NT2/D1 (cell line): ENCODE data around the gene CCR6.
"Not testable (repeated sequence)": the region's sequence is repeated elsewhere in the genome, so short reads cannot be mapped to it uniquely, and the experiment has no call there.

Experiments used
- SUZ12 ChIP-seq: IDR thresholded peaks from 2 replicates; pipeline ENCODE4 v1.6.1; 2011; ENCODE audit not compliant: insufficient read length, insufficient read depth; ENCODE audit errors: extremely low read depth
- YY1 ChIP-seq: IDR thresholded peaks from 2 replicates; pipeline ENCODE4 v1.6.1; 2011; ENCODE audit not compliant: insufficient read length, insufficient read depth
- ZNF274 ChIP-seq: IDR thresholded peaks from 2 replicates; pipeline ENCODE4 v1.6.1; 2011; ENCODE audit warnings: mild to moderate bottlenecking, low read depth, low read length

GRCh38 chr6:167180086-167180485, 57.2 kb downstream of the CCR6 start:
- not testable (repeated sequence) for TF ChIP-seq SUZ12, YY1, ZNF274
